Stimulated activated CD4-positive, alpha-beta T cell treated with anti-CD3 and anti-CD28 coated beads, Interleukin-15, amount 100 ng/mL, for 24 hours (primary cell): ENCODE data around the gene CYP26A1.

ENCODE experiments used
- DNase-seq: peaks from one replicate; pipeline ENCODE4 v3.0.0-alpha.2; 2020

Gene CYP26A1

DNA sequence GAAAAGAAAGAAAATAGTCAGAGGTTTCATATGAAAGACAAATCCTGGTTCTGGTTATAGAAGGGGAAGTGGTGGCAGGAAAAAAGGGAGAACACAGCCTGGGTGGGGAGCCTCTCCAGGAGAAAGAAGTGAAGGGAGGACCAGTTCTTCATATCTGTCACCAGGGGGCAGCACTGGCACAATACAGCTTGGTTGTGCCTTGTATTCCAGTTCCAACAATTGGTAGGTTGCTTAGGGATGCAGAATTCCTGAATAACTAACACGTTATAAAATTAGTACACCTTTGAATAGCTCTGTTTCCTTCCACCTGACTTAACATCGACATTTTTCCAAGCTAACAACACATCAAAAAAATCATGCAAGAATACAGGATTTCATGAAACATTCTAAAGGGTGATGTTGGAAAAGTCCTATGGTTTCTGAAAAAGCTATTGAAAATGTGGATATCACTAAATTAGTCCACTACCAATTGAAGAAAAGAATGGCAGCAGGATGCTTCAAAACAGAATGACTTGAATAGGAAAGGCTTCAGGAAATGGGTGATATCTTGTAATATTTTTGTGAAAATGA, 52.9 kb downstream of the CYP26A1 start:
- DNase-seq, result no peak
